ENCODE results near the gene COL12A1. TPM values are rescaled to one million over a fixed set of nuclear protein-coding genes. Genes with fewer than 3 reads are reported as not detected.

Gene COL12A1
- polyA plus RNA-seq, 4 donors: 0.67 to 32.3 (median 7.1) TPM

- 73 to 97% (median 85%) methylated on average over 9 of the region's 9 CpGs for WGBS, 3 donors
- DNase-seq (no peak), FAIRE-seq (no peak)
- H3K27me3 ChIP-seq (ENCODE audit: control insufficient read depth in 3 of 3, insufficient read depth in 3 of 3, low read length in 3 of 3): no peaks in the 10 kb centered on the region
- H3K4me3 ChIP-seq (ENCODE audit: low read depth in 1 of 3, low read length in 3 of 3): no peak overlapping the region
- peak overlapping the region in 1 of 3 donors; percentile 74 for H3K27ac ChIP-seq (ENCODE audit: low read depth in 1 of 3, low read length in 2 of 3)
- no peaks in the 10 kb centered on the region for H3K4me1 ChIP-seq (ENCODE audit: control insufficient read depth in 3 of 3, insufficient read depth in 2 of 3, low read depth in 1 of 3, low read length in 2 of 3)
- peaks cover 0 to 3% (median 2%) of the 10 kb centered on the region in 3 donors for H3K36me3 ChIP-seq (ENCODE audit: control insufficient read depth in 3 of 3, insufficient read depth in 2 of 3, low read depth in 1 of 3, low read length in 3 of 3)
- no peaks in the 10 kb centered on the region for H3K9me3 ChIP-seq (ENCODE audit: control insufficient read depth in 2 of 2, insufficient read depth in 1 of 2, low read depth in 1 of 2, low read length in 1 of 2)
Observed at GRCh38 chr6:75130784-75131183, 75.1 kb downstream of the COL12A1 start.

- Histone ChIP-seq H3K4me1 (ENCODE audit: control insufficient read depth in 3 of 3, insufficient read depth in 2 of 3, low read depth in 1 of 3, low read length in 2 of 3) (no peaks in the 10 kb centered on the region), H3K9me3 (ENCODE audit: control insufficient read depth in 2 of 2, insufficient read depth in 1 of 2, low read depth in 1 of 2, low read length in 1 of 2) (no peaks in the 10 kb centered on the region), H3K36me3 (ENCODE audit: control insufficient read depth in 3 of 3, insufficient read depth in 2 of 3, low read depth in 1 of 3, low read length in 3 of 3) (peaks cover 0 to 3% (median 2%) of the 10 kb centered on the region in 3 donors), H3K27ac (ENCODE audit: low read depth in 1 of 3, low read length in 2 of 3) (no peak overlapping the region), H3K27me3 (ENCODE audit: control insufficient read depth in 3 of 3, insufficient read depth in 3 of 3, low read length in 3 of 3) (no peaks in the 10 kb centered on the region), H3K4me3 (ENCODE audit: low read depth in 1 of 3, low read length in 3 of 3) (no peak overlapping the region)
- DNase-seq (no peak), FAIRE-seq (no peak)
- 52 to 71% (median 61%) methylated on average over 3 of the region's 3 CpGs for WGBS, 3 donors
Observed at GRCh38 chr6:75128878-75129570, 76.8 kb downstream of the COL12A1 start.

GRCh38 chr6:75126518-75126917, 79.3 kb downstream of the COL12A1 start:
- Histone ChIP-seq H3K27ac (ENCODE audit: low read depth in 1 of 3, low read length in 2 of 3) (no peak overlapping the region), H3K36me3 (ENCODE audit: control insufficient read depth in 3 of 3, insufficient read depth in 2 of 3, low read depth in 1 of 3, low read length in 3 of 3) (peaks cover 0 to 3% (median 0%) of the 10 kb centered on the region in 3 donors), H3K4me1 (ENCODE audit: control insufficient read depth in 3 of 3, insufficient read depth in 2 of 3, low read depth in 1 of 3, low read length in 2 of 3) (no peaks in the 10 kb centered on the region), H3K4me3 (ENCODE audit: low read depth in 1 of 3, low read length in 3 of 3) (no peak overlapping the region), H3K9me3 (ENCODE audit: control insufficient read depth in 2 of 2, insufficient read depth in 1 of 2, low read depth in 1 of 2, low read length in 1 of 2) (no peaks in the 10 kb centered on the region), H3K27me3 (ENCODE audit: control insufficient read depth in 3 of 3, insufficient read depth in 3 of 3, low read length in 3 of 3) (no peaks in the 10 kb centered on the region)
- DNase-seq (no peak), FAIRE-seq (no peak)
- WGBS, 3 donors: 82 to 93% (median 85%) methylated on average over 2 of the region's 2 CpGs

GRCh38 chr6:75124983-75125382, 80.9 kb downstream of the COL12A1 start:
- 71 to 83% (median 83%) methylated on average over 2 of the region's 2 CpGs for WGBS, 3 donors
- Histone ChIP-seq H3K4me3 (ENCODE audit: low read depth in 1 of 3, low read length in 3 of 3) (no peak overlapping the region), H3K27me3 (ENCODE audit: control insufficient read depth in 3 of 3, insufficient read depth in 3 of 3, low read length in 3 of 3) (no peaks in the 10 kb centered on the region), H3K4me1 (ENCODE audit: control insufficient read depth in 3 of 3, insufficient read depth in 2 of 3, low read depth in 1 of 3, low read length in 2 of 3) (no peaks in the 10 kb centered on the region), H3K36me3 (ENCODE audit: control insufficient read depth in 3 of 3, insufficient read depth in 2 of 3, low read depth in 1 of 3, low read length in 3 of 3) (no peaks in the 10 kb centered on the region), H3K27ac (ENCODE audit: low read depth in 1 of 3, low read length in 2 of 3) (no peak overlapping the region), H3K9me3 (ENCODE audit: control insufficient read depth in 2 of 2, insufficient read depth in 1 of 2, low read depth in 1 of 2, low read length in 1 of 2) (no peaks in the 10 kb centered on the region)
- DNase-seq (no peak), FAIRE-seq (no peak)

GRCh38 chr6:75124085-75124484, 81.8 kb downstream of the COL12A1 start:
- DNase-seq (no peak), FAIRE-seq (no peak)
- WGBS, 3 donors: 71 to 84% (median 78%) methylated on average over 2 of the region's 2 CpGs
- Histone ChIP-seq H3K4me3 (ENCODE audit: low read depth in 1 of 3, low read length in 3 of 3) (no peak overlapping the region), H3K9me3 (ENCODE audit: control insufficient read depth in 2 of 2, insufficient read depth in 1 of 2, low read depth in 1 of 2, low read length in 1 of 2) (no peaks in the 10 kb centered on the region), H3K4me1 (ENCODE audit: control insufficient read depth in 3 of 3, insufficient read depth in 2 of 3, low read depth in 1 of 3, low read length in 2 of 3) (no peaks in the 10 kb centered on the region), H3K36me3 (ENCODE audit: control insufficient read depth in 3 of 3, insufficient read depth in 2 of 3, low read depth in 1 of 3, low read length in 3 of 3) (no peaks in the 10 kb centered on the region), H3K27ac (ENCODE audit: low read depth in 1 of 3, low read length in 2 of 3) (no peak overlapping the region), H3K27me3 (ENCODE audit: control insufficient read depth in 3 of 3, insufficient read depth in 3 of 3, low read length in 3 of 3) (no peaks in the 10 kb centered on the region)

- 85 to 91% (median 89%) methylated on average over 8 of the region's 8 CpGs for WGBS, 3 donors
- no peak for DNase-seq
- H3K27ac ChIP-seq (ENCODE audit: low read depth in 1 of 3, low read length in 2 of 3): no peak overlapping the region
- H3K4me3 ChIP-seq (ENCODE audit: low read depth in 1 of 3, low read length in 3 of 3): no peak overlapping the region
- no peaks in the 10 kb centered on the region for H3K4me1 ChIP-seq (ENCODE audit: control insufficient read depth in 3 of 3, insufficient read depth in 2 of 3, low read depth in 1 of 3, low read length in 2 of 3)
- H3K9me3 ChIP-seq (ENCODE audit: control insufficient read depth in 2 of 2, insufficient read depth in 1 of 2, low read depth in 1 of 2, low read length in 1 of 2): no peaks in the 10 kb centered on the region
- no peaks in the 10 kb centered on the region for H3K27me3 ChIP-seq (ENCODE audit: control insufficient read depth in 3 of 3, insufficient read depth in 3 of 3, low read length in 3 of 3)
- peaks cover 0 to 2% (median 0%) of the 10 kb centered on the region in 3 donors for H3K36me3 ChIP-seq (ENCODE audit: control insufficient read depth in 3 of 3, insufficient read depth in 2 of 3, low read depth in 1 of 3, low read length in 3 of 3)
- no peak for FAIRE-seq
Observed at GRCh38 chr6:75118925-75119515, 86.8 kb downstream of the COL12A1 start.

- Histone ChIP-seq H3K27me3 (ENCODE audit: control insufficient read depth in 3 of 3, insufficient read depth in 3 of 3, low read length in 3 of 3) (no peaks in the 10 kb centered on the region), H3K4me1 (ENCODE audit: control insufficient read depth in 3 of 3, insufficient read depth in 2 of 3, low read depth in 1 of 3, low read length in 2 of 3) (no peaks in the 10 kb centered on the region), H3K9me3 (ENCODE audit: control insufficient read depth in 2 of 2, insufficient read depth in 1 of 2, low read depth in 1 of 2, low read length in 1 of 2) (no peaks in the 10 kb centered on the region), H3K36me3 (ENCODE audit: control insufficient read depth in 3 of 3, insufficient read depth in 2 of 3, low read depth in 1 of 3, low read length in 3 of 3) (peaks cover 0 to 2% (median 0%) of the 10 kb centered on the region in 3 donors), H3K27ac (ENCODE audit: low read depth in 1 of 3, low read length in 2 of 3) (no peak overlapping the region), H3K4me3 (ENCODE audit: low read depth in 1 of 3, low read length in 3 of 3) (no peak overlapping the region)
- DNase-seq: no peak
- 78 to 91% (median 88%) methylated on average over 2 of the region's 2 CpGs for WGBS, 3 donors
- no peak for FAIRE-seq
Observed at GRCh38 chr6:75117701-75118100, 88.2 kb downstream of the COL12A1 start.

- Histone ChIP-seq H3K4me1 (ENCODE audit: control insufficient read depth in 3 of 3, insufficient read depth in 2 of 3, low read depth in 1 of 3, low read length in 2 of 3) (no peaks in the 10 kb centered on the region), H3K36me3 (ENCODE audit: control insufficient read depth in 3 of 3, insufficient read depth in 2 of 3, low read depth in 1 of 3, low read length in 3 of 3) (peaks cover 0 to 2% (median 0%) of the 10 kb centered on the region in 3 donors), H3K9me3 (ENCODE audit: control insufficient read depth in 2 of 2, insufficient read depth in 1 of 2, low read depth in 1 of 2, low read length in 1 of 2) (no peaks in the 10 kb centered on the region), H3K4me3 (ENCODE audit: low read depth in 1 of 3, low read length in 3 of 3) (no peak overlapping the region), H3K27me3 (ENCODE audit: control insufficient read depth in 3 of 3, insufficient read depth in 3 of 3, low read length in 3 of 3) (no peaks in the 10 kb centered on the region), H3K27ac (ENCODE audit: low read depth in 1 of 3, low read length in 2 of 3) (no peak overlapping the region)
- FAIRE-seq: no peak
- no peak for DNase-seq
- WGBS, 3 donors: 78 to 85% (median 82%) methylated on average over 3 of the region's 3 CpGs
Observed at GRCh38 chr6:75116946-75117345, 88.9 kb downstream of the COL12A1 start.
